VCaP (cell line): ENCODE results near the gene BEGAIN.

Experiments
- H3K27ac ChIP-seq: fragments of 450-650 bp; 2 replicates; pipeline ENCODE4 v1.5.1; 2017
- CTCF ChIP-seq: fragments of 450-650 bp; conservative IDR thresholded peaks from 2 replicates; pipeline ENCODE4 v1.5.1; 2017; ENCODE audit warnings: mild to moderate bottlenecking, moderate library complexity

Gene BEGAIN

DNA sequence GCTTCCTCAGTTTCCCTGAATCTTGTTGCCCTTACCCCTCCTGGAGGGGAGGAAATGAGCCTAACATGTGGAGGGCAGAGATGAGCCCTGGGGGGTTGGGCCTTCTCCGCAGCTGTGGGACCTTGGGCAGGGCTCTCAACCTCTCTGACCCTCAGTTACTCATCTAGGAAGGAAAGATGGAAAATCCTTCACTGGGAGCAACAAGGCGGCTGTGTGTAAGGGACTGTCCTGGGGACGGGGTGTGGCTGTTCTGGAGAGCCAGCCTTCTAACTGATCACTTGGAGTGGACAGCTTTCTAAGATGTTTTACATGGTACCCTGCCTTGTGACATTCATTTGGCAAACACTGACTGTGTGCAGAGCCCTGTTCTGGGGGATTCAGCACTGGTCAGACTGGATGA lies 14.7 kb downstream of the BEGAIN start:
- no peak for TF ChIP-seq CTCF
- H3K27ac ChIP-seq = no peak overlapping the region

- no peak for TF ChIP-seq CTCF
- H3K27ac ChIP-seq = no peak overlapping the region
Observed at GRCh38 chr14:100571837-100572236, 15.4 kb downstream of the BEGAIN start.

DNA sequence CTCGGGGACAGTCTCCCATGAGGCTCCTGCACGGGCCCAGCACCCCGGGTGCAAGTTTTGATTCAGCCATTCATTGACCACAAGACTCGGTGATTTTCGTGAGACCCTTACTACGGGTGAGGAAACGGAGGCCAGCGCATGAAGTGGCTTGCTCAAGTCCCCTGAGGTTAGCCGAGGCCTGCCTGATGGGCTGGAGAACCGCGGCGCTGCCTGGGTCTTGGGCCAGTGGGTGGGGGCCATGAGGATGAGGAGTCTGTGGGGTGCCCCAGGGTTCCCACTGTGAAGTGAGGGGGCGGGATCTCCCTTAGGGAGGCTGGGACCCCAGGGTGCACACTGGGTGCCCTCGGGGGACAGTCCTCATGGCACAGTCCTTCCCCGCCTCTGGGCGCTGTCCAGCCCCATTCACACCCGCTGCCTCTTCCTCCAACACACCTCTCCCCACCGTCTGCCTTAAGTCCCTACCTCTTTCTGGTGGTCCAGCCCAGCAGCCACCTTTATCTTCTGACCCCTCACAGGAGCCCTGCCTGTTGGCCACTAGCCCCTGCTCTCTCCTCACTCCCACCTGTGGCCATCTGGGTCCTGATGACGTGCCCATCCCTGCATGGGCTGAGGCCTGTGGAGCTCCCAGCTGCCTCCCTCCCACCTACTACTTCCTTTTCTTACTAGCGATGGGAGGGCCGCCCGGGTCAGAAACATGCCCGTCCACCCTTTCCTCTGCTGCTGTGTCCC lies 16.3 kb downstream of the BEGAIN start:
- H3K27ac ChIP-seq = no peak overlapping the region
- no peak for TF ChIP-seq CTCF

GRCh38 chr14:100569734-100570286 lies 17.4 kb downstream of the BEGAIN start:
- no peak for TF ChIP-seq CTCF
- no peak overlapping the region for H3K27ac ChIP-seq

DNA sequence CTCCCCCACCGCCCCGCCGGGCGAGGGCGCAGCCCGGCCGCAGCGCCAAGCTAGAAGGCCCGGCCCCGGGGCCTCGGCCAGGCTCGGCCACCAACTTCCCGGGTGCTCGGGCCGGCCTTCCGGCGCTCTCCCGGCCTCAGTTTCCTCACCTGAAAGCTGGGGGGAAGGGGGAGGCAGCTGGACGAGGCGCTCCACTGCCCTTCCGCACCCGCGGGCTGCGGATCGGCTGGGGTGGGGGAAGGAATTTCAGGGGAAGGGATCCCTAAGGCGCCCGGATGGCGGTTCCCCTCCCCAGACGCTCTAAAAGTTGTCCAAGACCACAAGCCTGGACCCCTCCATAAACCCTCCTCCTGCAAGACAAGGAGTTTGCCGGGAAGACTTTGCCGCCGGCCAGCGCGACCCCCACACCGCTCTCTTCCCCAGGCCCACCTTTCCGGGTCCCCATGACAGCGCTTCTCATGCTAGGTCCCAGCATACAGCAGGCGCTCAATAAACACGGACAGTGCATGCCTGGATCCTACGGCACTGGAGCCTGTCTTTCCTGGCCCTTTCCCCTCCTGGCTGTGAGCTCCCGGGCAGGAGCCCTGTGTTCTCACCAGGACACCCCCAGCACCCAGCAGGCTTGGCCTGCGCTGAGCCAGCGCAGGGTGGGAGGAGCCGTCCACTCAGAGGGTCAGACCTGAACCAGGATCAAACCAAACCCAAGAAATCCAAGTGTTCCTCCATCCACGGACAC lies 18.1 kb downstream of the BEGAIN start:
- TF ChIP-seq CTCF = no peak
- peak overlapping the region; percentile 9; the same call in 1 of the 2 replicates for H3K27ac ChIP-seq

DNA sequence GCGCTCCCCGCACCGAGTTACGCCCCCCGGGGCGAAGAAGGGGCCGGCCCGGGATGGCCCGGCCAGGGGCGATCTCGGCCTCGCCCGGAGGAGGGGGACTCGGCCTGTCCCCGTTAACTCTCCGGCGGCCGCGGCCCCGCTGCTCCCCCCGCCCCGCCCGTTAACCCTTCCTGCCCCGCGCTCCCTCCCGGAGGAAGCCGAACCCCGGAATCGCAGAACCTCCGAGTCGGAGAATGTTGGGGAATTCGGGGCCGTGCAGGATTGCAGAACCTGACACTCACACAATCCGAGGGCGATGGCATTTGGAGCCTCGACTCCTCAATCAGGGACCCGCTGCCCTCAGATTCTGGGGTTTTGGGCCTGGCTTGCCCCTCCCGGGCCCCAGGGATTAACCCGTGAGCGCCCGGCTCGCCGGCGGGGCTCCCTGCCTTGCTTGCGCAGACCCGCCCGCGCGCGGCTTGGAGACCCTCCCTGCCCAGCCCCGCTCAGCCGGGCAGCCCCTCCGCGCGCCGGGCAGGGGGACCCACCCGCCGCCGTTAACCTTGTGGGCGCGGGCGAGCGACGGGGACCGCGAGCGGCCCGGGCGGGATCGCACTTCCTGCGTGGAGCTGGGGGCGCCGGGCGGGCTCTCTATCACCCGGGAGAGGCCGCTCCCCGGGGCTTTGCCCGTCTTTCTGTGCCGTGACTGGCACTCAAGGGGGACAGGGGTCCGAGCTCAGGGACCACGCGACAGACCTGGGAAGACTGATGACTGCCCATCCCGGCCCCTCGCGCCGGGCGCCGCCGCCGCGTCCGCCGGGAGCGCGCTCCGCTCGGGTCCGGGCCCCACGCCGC lies 18.8 kb downstream of the BEGAIN start:
- peak overlapping the region; percentile 9; the same call in 1 of the 2 replicates for H3K27ac ChIP-seq

More for the DNA sequence above, 18.8 kb downstream of the BEGAIN start:
- TF ChIP-seq CTCF = no peak
